ENCODE data around the gene STOML2.

DNA sequence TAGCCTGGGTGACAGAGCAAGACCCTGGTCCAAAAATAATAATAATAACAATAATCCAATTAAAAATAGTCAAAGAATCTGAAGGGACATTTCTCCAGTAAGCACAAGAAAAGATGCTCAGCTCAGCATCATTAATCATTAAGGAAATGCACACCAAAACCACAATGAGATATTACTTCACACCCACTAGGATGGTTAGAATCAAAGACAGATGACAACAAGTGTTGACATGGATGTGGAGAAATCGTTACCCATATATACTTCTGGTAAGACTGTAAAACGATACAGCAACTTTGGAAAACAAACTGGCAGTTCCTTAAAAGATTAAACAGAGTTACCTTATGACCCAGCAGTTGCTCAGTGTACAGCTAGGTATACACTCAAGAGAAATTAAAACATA lies 17.9 kb downstream of the STOML2 start:
- TF ChIP-seq CTCF (IDR thresholded peaks at IDR 0.05) (no peak), POLR2A (IDR thresholded peaks at IDR 0.05) (no peak)
